ENCODE results near the gene WIPF3.
A peak's percentile ranks its signal among the peaks of the same experiment; 100 is the strongest.

WIPF3 gene

DNA sequence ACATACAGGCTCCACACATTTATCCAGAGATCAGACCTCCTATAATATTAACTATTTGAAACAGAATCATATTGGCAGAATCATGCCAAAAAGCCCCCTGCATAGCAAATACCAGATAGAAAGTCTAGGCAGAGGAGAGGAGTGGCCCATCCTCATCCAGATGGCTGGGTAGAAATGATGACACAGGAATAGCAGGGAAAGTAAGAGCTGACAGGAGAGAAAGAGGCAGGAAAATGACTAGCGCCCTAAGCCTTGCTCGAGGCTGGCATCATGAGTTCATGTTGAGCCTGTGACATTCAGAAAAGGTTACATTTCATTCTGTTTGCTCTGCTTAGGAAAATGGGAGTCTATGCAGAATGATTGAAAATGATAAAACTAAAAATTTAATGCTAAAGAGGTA lies 27.6 kb downstream of the WIPF3 start:
- peaks cover 0 to 19% (median 0%) of the 10 kb centered on the region in 3 experiments for H3K27me3 ChIP-seq (ENCODE audit: control insufficient read depth in 3 of 3, insufficient read depth in 3 of 3, low read depth in 1 of 3, low read length in 3 of 3)
- H3K4me3 ChIP-seq (ENCODE audit: low read length in 2 of 2) = no peak overlapping the region
- no peak overlapping the region for H2AK5ac ChIP-seq (ENCODE audit: low read depth, low read length)
- H3K79me1 ChIP-seq (ENCODE audit: low read depth, low read length) = peaks cover 2% of the 10 kb centered on the region
- no peak overlapping the region for H3K14ac ChIP-seq (ENCODE audit: low read length)
- no peak overlapping the region for H4K8ac ChIP-seq (ENCODE audit: low read depth, low read length)
- peaks cover 2 to 3% of the 10 kb centered on the region in 2 donors for H3K9me3 ChIP-seq (replicated peaks in 1 of 2; ENCODE audit: control insufficient read depth in 2 of 2, insufficient read depth in 1 of 2, low read depth in 1 of 2, low read length in 2 of 2)
- H2AFZ ChIP-seq (ENCODE audit: low read length) = no peak overlapping the region
- no CpG with 5 or more reads among the region's 2 CpGs for whole genome bisulfite sequencing, 2 donors (ENCODE audit: extremely low coverage in 2 of 2, insufficient read length in 2 of 2, insufficient replicate concordance in 1 of 2)
- no peak overlapping the region for H2BK5ac ChIP-seq (ENCODE audit: low read length)
- H2BK12ac ChIP-seq (ENCODE audit: low read length) = no peak overlapping the region
- H3K4ac ChIP-seq (ENCODE audit: low read length) = no peak overlapping the region
- H3K18ac ChIP-seq (ENCODE audit: low read length) = no peak overlapping the region
- H4K91ac ChIP-seq (ENCODE audit: low read depth, low read length, poor library complexity) = no peak overlapping the region
- no peak overlapping the region for H3K27ac ChIP-seq (replicated peaks; ENCODE audit: low read length)
- no peaks in the 10 kb centered on the region for H3K36me3 ChIP-seq (replicated peaks in 1 of 2; ENCODE audit: control insufficient read depth in 2 of 2, insufficient read depth in 2 of 2, low read length in 2 of 2)
- DNase-seq (ENCODE audit: low spot score) = no peak
- H3K23ac ChIP-seq (ENCODE audit: low read depth, low read length, poor library complexity) = no peak overlapping the region
- H2BK120ac ChIP-seq (ENCODE audit: low read depth, low read length) = no peak overlapping the region
- no peak overlapping the region for H2BK15ac ChIP-seq (ENCODE audit: low read length)
- H3K4me1 ChIP-seq (ENCODE audit: control insufficient read depth in 2 of 2, insufficient read depth in 1 of 2, low read depth in 1 of 2, low read length in 2 of 2) = no peaks in the 10 kb centered on the region
- H3K4me2 ChIP-seq (ENCODE audit: insufficient read depth, low read length, poor library complexity, severe bottlenecking) = no peak overlapping the region
- H3K9ac ChIP-seq (ENCODE audit: low read depth, low read length, poor library complexity) = no peak overlapping the region

DNA sequence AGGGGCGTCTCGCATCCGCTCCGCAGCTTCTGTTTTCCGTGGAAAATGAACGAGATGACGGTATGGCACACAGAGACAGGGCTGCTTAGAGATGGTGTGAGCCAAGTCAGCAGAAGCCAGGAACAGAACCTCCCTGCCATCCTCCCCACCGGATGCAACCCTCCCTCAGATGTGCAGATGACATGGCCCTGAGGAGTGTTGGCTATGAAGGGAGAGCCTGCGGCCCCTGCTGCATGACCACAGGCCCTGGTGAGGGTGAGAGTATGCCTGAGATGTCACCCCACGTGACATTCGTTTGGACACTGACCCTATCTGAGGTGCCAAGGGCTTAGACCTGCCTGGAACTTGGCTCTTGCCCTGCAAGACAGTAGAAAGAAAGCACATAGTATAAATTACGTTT lies 29.4 kb downstream of the WIPF3 start:
- WGBS, 2 donors (ENCODE audit: extremely low coverage in 2 of 2, insufficient read length in 2 of 2, insufficient replicate concordance in 1 of 2) = no CpG with 5 or more reads among the region's 12 CpGs

DNA sequence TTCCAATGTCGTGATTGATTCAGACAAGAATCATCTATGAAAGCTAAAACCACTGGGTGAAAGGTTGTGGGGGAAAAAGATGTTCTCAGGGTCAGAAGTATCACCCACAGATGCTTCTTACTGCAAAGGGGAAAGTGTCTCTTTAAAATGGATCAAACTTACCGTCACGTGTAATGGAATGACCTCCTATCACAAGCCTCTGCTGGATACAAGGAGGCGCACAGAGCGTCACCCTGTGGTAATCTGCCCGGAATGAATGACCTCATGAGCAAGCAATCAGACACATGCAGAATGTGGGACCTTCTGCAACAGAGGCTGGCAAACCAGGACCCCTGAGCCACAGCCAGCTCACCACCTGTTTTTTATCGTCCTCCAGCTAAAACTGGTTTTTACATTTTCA lies 33.0 kb downstream of the WIPF3 start:
- H3K36me3 ChIP-seq (replicated peaks in 1 of 2; ENCODE audit: control insufficient read depth in 2 of 2, insufficient read depth in 2 of 2, low read length in 2 of 2) = no peaks in the 10 kb centered on the region
- DNase-seq (ENCODE audit: low spot score) = no peak
- no peak overlapping the region for H2BK5ac ChIP-seq (ENCODE audit: low read length)
- no peak overlapping the region for H4K8ac ChIP-seq (ENCODE audit: low read depth, low read length)
- no peak overlapping the region for H3K4ac ChIP-seq (ENCODE audit: low read length)
- H2AK5ac ChIP-seq (ENCODE audit: low read depth, low read length) = no peak overlapping the region
- H3K27me3 ChIP-seq (ENCODE audit: control insufficient read depth in 3 of 3, insufficient read depth in 3 of 3, low read depth in 1 of 3, low read length in 3 of 3) = peaks cover 0 to 28% (median 0%) of the 10 kb centered on the region in 3 experiments
- no CpG with 5 or more reads among the region's 7 CpGs for WGBS, 2 donors (ENCODE audit: extremely low coverage in 2 of 2, insufficient read length in 2 of 2, insufficient replicate concordance in 1 of 2)
- H2AFZ ChIP-seq (ENCODE audit: low read length) = no peak overlapping the region
- H3K4me2 ChIP-seq (ENCODE audit: insufficient read depth, low read length, poor library complexity, severe bottlenecking) = no peak overlapping the region
- no peak overlapping the region for H2BK12ac ChIP-seq (ENCODE audit: low read length)
- H3K9ac ChIP-seq (ENCODE audit: low read depth, low read length, poor library complexity) = no peak overlapping the region
- H3K18ac ChIP-seq (ENCODE audit: low read length) = no peak overlapping the region
- peaks cover 7 to 24% of the 10 kb centered on the region in 2 donors for H3K4me1 ChIP-seq (ENCODE audit: control insufficient read depth in 2 of 2, insufficient read depth in 1 of 2, low read depth in 1 of 2, low read length in 2 of 2)
- no peak overlapping the region for H3K23ac ChIP-seq (ENCODE audit: low read depth, low read length, poor library complexity)
- no peak overlapping the region for H2BK120ac ChIP-seq (ENCODE audit: low read depth, low read length)
- no peak overlapping the region for H2BK15ac ChIP-seq (ENCODE audit: low read length)
- H3K79me1 ChIP-seq (ENCODE audit: low read depth, low read length) = no peaks in the 10 kb centered on the region
- H3K14ac ChIP-seq (ENCODE audit: low read length) = no peak overlapping the region
- H3K27ac ChIP-seq (replicated peaks; ENCODE audit: low read length) = no peak overlapping the region
- no peak overlapping the region for H4K91ac ChIP-seq (ENCODE audit: low read depth, low read length, poor library complexity)
- H3K9me3 ChIP-seq (replicated peaks in 1 of 2; ENCODE audit: control insufficient read depth in 2 of 2, insufficient read depth in 1 of 2, low read depth in 1 of 2, low read length in 2 of 2) = no peaks in the 10 kb centered on the region
- no peak overlapping the region for H3K4me3 ChIP-seq (ENCODE audit: low read length in 2 of 2)

More for the DNA sequence above, 29.4 kb downstream of the WIPF3 start:
- H2AK5ac ChIP-seq (ENCODE audit: low read depth, low read length) = no peak overlapping the region
- H2BK12ac ChIP-seq (ENCODE audit: low read length) = no peak overlapping the region
- H3K4me3 ChIP-seq (ENCODE audit: low read length in 2 of 2) = no peak overlapping the region
- no peak overlapping the region for H2BK15ac ChIP-seq (ENCODE audit: low read length)
- peaks cover 2% of the 10 kb centered on the region for H3K79me1 ChIP-seq (ENCODE audit: low read depth, low read length)
- no peaks in the 10 kb centered on the region for H3K36me3 ChIP-seq (replicated peaks in 1 of 2; ENCODE audit: control insufficient read depth in 2 of 2, insufficient read depth in 2 of 2, low read length in 2 of 2)
- no peak overlapping the region for H2BK5ac ChIP-seq (ENCODE audit: low read length)
- no peak overlapping the region for H3K23ac ChIP-seq (ENCODE audit: low read depth, low read length, poor library complexity)
- no peak overlapping the region for H2AFZ ChIP-seq (ENCODE audit: low read length)
- H2BK120ac ChIP-seq (ENCODE audit: low read depth, low read length) = no peak overlapping the region
- H3K27me3 ChIP-seq (ENCODE audit: control insufficient read depth in 3 of 3, insufficient read depth in 3 of 3, low read depth in 1 of 3, low read length in 3 of 3) = peaks cover 0 to 19% (median 0%) of the 10 kb centered on the region in 3 experiments
- peaks cover 2 to 3% of the 10 kb centered on the region in 2 donors for H3K9me3 ChIP-seq (replicated peaks in 1 of 2; ENCODE audit: control insufficient read depth in 2 of 2, insufficient read depth in 1 of 2, low read depth in 1 of 2, low read length in 2 of 2)
- no peak overlapping the region for H3K14ac ChIP-seq (ENCODE audit: low read length)
- no peak overlapping the region for H3K4me2 ChIP-seq (ENCODE audit: insufficient read depth, low read length, poor library complexity, severe bottlenecking)
- no peak overlapping the region for H3K4ac ChIP-seq (ENCODE audit: low read length)
- peaks cover 0 to 2% of the 10 kb centered on the region in 2 donors for H3K4me1 ChIP-seq (ENCODE audit: control insufficient read depth in 2 of 2, insufficient read depth in 1 of 2, low read depth in 1 of 2, low read length in 2 of 2)
- H3K9ac ChIP-seq (ENCODE audit: low read depth, low read length, poor library complexity) = no peak overlapping the region
- DNase-seq (ENCODE audit: low spot score) = no peak
- H4K91ac ChIP-seq (ENCODE audit: low read depth, low read length, poor library complexity) = no peak overlapping the region
- no peak overlapping the region for H3K27ac ChIP-seq (replicated peaks; ENCODE audit: low read length)
- no peak overlapping the region for H4K8ac ChIP-seq (ENCODE audit: low read depth, low read length)
- H3K18ac ChIP-seq (ENCODE audit: low read length) = no peak overlapping the region

DNA sequence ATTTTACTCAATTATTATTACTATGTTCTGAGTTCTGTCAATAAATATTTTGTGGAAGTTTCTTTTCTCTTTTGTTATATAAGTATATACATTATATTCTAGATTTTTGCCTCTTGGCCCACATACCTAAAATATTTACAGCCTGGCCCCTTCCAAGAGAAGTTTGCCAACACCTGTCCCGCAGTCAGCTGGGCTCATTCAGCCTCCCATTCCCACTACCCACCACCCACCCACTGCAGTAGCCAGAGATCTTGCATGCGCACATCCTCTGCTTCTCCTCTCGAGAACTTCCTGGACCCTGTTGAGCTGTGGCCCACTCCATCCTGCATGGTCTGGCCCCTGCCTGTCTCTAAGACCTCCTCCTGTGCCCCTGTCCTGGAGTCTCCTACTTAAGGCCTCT lies 33.6 kb downstream of the WIPF3 start:
- Histone ChIP-seq H2BK120ac (ENCODE audit: low read depth, low read length) (no peak overlapping the region), H3K14ac (ENCODE audit: low read length) (no peak overlapping the region), H4K91ac (ENCODE audit: low read depth, low read length, poor library complexity) (no peak overlapping the region), H3K18ac (ENCODE audit: low read length) (peak overlapping the region; percentile 76), H2BK15ac (ENCODE audit: low read length) (no peak overlapping the region), H3K79me1 (ENCODE audit: low read depth, low read length) (no peaks in the 10 kb centered on the region), H3K23ac (ENCODE audit: low read depth, low read length, poor library complexity) (no peak overlapping the region), H3K36me3 (replicated peaks in 1 of 2; ENCODE audit: control insufficient read depth in 2 of 2, insufficient read depth in 2 of 2, low read length in 2 of 2) (no peaks in the 10 kb centered on the region), H3K27ac (replicated peaks; ENCODE audit: low read length) (no peak overlapping the region), H3K27me3 (ENCODE audit: control insufficient read depth in 3 of 3, insufficient read depth in 3 of 3, low read depth in 1 of 3, low read length in 3 of 3) (peaks cover 0 to 34% (median 0%) of the 10 kb centered on the region in 3 experiments), H4K8ac (ENCODE audit: low read depth, low read length) (no peak overlapping the region), H3K4me3 (ENCODE audit: low read length in 2 of 2) (peak overlapping the region in 1 of 2 donors; percentile 5), H3K4ac (ENCODE audit: low read length) (no peak overlapping the region), H2BK12ac (ENCODE audit: low read length) (no peak overlapping the region), H3K9me3 (replicated peaks in 1 of 2; ENCODE audit: control insufficient read depth in 2 of 2, insufficient read depth in 1 of 2, low read depth in 1 of 2, low read length in 2 of 2) (no peaks in the 10 kb centered on the region), H3K9ac (ENCODE audit: low read depth, low read length, poor library complexity) (no peak overlapping the region), H2AK5ac (ENCODE audit: low read depth, low read length) (no peak overlapping the region), H2BK5ac (ENCODE audit: low read length) (no peak overlapping the region), H3K4me1 (ENCODE audit: control insufficient read depth in 2 of 2, insufficient read depth in 1 of 2, low read depth in 1 of 2, low read length in 2 of 2) (peaks cover 7 to 30% of the 10 kb centered on the region in 2 donors), H2AFZ (ENCODE audit: low read length) (no peak overlapping the region), H3K4me2 (ENCODE audit: insufficient read depth, low read length, poor library complexity, severe bottlenecking) (no peak overlapping the region)
- no CpG with 5 or more reads among the region's 3 CpGs for WGBS, 2 donors (ENCODE audit: extremely low coverage in 2 of 2, insufficient read length in 2 of 2, insufficient replicate concordance in 1 of 2)
- no peak for DNase-seq (ENCODE audit: low spot score)
